ENCODE measurements around the gene ANKRD24.
"Not testable (repeated sequence)": the region's sequence is repeated elsewhere in the genome, so short reads cannot be mapped to it uniquely, and the experiment has no call there.

Gene ANKRD24

GRCh38 chr19:4237510-4237909 is 55.0 kb downstream of the ANKRD24 start:
- not testable (repeated sequence) for H2AFZ ChIP-seq (ENCODE audit: low read length); H4K8ac ChIP-seq (ENCODE audit: low read depth, low read length); H2BK15ac ChIP-seq (ENCODE audit: low read length); H3K79me1 ChIP-seq (ENCODE audit: low read depth, low read length); H2AK5ac ChIP-seq (ENCODE audit: low read depth, low read length); H3K27ac ChIP-seq (replicated peaks; ENCODE audit: low read length); H3K9me3 ChIP-seq (replicated peaks in 1 of 2; ENCODE audit: control insufficient read depth in 2 of 2, insufficient read depth in 1 of 2, low read depth in 1 of 2, low read length in 2 of 2); H2BK120ac ChIP-seq (ENCODE audit: low read depth, low read length); H3K4ac ChIP-seq (ENCODE audit: low read length); DNase-seq (ENCODE audit: low spot score); H3K36me3 ChIP-seq (replicated peaks in 1 of 2; ENCODE audit: control insufficient read depth in 2 of 2, insufficient read depth in 2 of 2, low read length in 2 of 2); H3K4me1 ChIP-seq (ENCODE audit: control insufficient read depth in 2 of 2, insufficient read depth in 1 of 2, low read depth in 1 of 2, low read length in 2 of 2); H2BK5ac ChIP-seq (ENCODE audit: low read length); H2BK12ac ChIP-seq (ENCODE audit: low read length); H3K27me3 ChIP-seq (ENCODE audit: control insufficient read depth in 3 of 3, insufficient read depth in 3 of 3, low read depth in 1 of 3, low read length in 3 of 3); H4K91ac ChIP-seq (ENCODE audit: low read depth, low read length, poor library complexity); H3K18ac ChIP-seq (ENCODE audit: low read length); H3K23ac ChIP-seq (ENCODE audit: low read depth, low read length, poor library complexity); H3K14ac ChIP-seq (ENCODE audit: low read length); H3K4me3 ChIP-seq (ENCODE audit: low read length in 2 of 2); H3K9ac ChIP-seq (ENCODE audit: low read depth, low read length, poor library complexity); H3K4me2 ChIP-seq (ENCODE audit: insufficient read depth, low read length, poor library complexity, severe bottlenecking)
- WGBS, 2 donors (ENCODE audit: extremely low coverage in 2 of 2, insufficient read length in 2 of 2, insufficient replicate concordance in 1 of 2) = no CpG with 5 or more reads among the region's 16 CpGs

- no peak overlapping the region for H2BK15ac ChIP-seq (ENCODE audit: low read length)
- no peak overlapping the region for H2AK5ac ChIP-seq (ENCODE audit: low read depth, low read length)
- no peaks in the 10 kb centered on the region for H3K36me3 ChIP-seq (replicated peaks in 1 of 2; ENCODE audit: control insufficient read depth in 2 of 2, insufficient read depth in 2 of 2, low read length in 2 of 2)
- no peak overlapping the region for H3K4me2 ChIP-seq (ENCODE audit: insufficient read depth, low read length, poor library complexity, severe bottlenecking)
- no peak for DNase-seq (ENCODE audit: low spot score)
- H3K79me1 ChIP-seq (ENCODE audit: low read depth, low read length) = no peaks in the 10 kb centered on the region
- no peaks in the 10 kb centered on the region for H3K4me1 ChIP-seq (ENCODE audit: control insufficient read depth in 2 of 2, insufficient read depth in 1 of 2, low read depth in 1 of 2, low read length in 2 of 2)
- no peak overlapping the region for H3K9ac ChIP-seq (ENCODE audit: low read depth, low read length, poor library complexity)
- no peak overlapping the region for H2BK12ac ChIP-seq (ENCODE audit: low read length)
- H3K27ac ChIP-seq (replicated peaks; ENCODE audit: low read length) = no peak overlapping the region
- H3K9me3 ChIP-seq (replicated peaks in 1 of 2; ENCODE audit: control insufficient read depth in 2 of 2, insufficient read depth in 1 of 2, low read depth in 1 of 2, low read length in 2 of 2) = peaks cover 0 to 2% of the 10 kb centered on the region in 2 donors
- H3K18ac ChIP-seq (ENCODE audit: low read length) = no peak overlapping the region
- H3K23ac ChIP-seq (ENCODE audit: low read depth, low read length, poor library complexity) = no peak overlapping the region
- no peak overlapping the region for H2BK120ac ChIP-seq (ENCODE audit: low read depth, low read length)
- no peak overlapping the region for H4K8ac ChIP-seq (ENCODE audit: low read depth, low read length)
- H3K14ac ChIP-seq (ENCODE audit: low read length) = no peak overlapping the region
- no peak overlapping the region for H3K4ac ChIP-seq (ENCODE audit: low read length)
- WGBS, 2 donors (ENCODE audit: extremely low coverage in 2 of 2, insufficient read length in 2 of 2, insufficient replicate concordance in 1 of 2) = no CpG with 5 or more reads among the region's 4 CpGs
- H3K4me3 ChIP-seq (ENCODE audit: low read length in 2 of 2) = no peak overlapping the region
- no peak overlapping the region for H4K91ac ChIP-seq (ENCODE audit: low read depth, low read length, poor library complexity)
- no peak overlapping the region for H2AFZ ChIP-seq (ENCODE audit: low read length)
- H2BK5ac ChIP-seq (ENCODE audit: low read length) = no peak overlapping the region
- H3K27me3 ChIP-seq (ENCODE audit: control insufficient read depth in 3 of 3, insufficient read depth in 3 of 3, low read depth in 1 of 3, low read length in 3 of 3) = no peaks in the 10 kb centered on the region
Observed at GRCh38 chr19:4238831-4239230, 56.3 kb downstream of the ANKRD24 start.

GRCh38 chr19:4241824-4242430 is 59.4 kb downstream of the ANKRD24 start:
- H3K4ac ChIP-seq (ENCODE audit: low read length) = no peak overlapping the region

GRCh38 chr19:4245938-4246337 is 63.4 kb downstream of the ANKRD24 start:
- H3K36me3 ChIP-seq (replicated peaks in 1 of 2; ENCODE audit: control insufficient read depth in 2 of 2, insufficient read depth in 2 of 2, low read length in 2 of 2) = peaks cover 16 to 20% of the 10 kb centered on the region in 2 donors
- H4K8ac ChIP-seq (ENCODE audit: low read depth, low read length); H3K79me1 ChIP-seq (ENCODE audit: low read depth, low read length); H2BK120ac ChIP-seq (ENCODE audit: low read depth, low read length); H2BK12ac ChIP-seq (ENCODE audit: low read length); H2AK5ac ChIP-seq (ENCODE audit: low read depth, low read length); H3K18ac ChIP-seq (ENCODE audit: low read length); H3K9ac ChIP-seq (ENCODE audit: low read depth, low read length, poor library complexity); H3K4me3 ChIP-seq (ENCODE audit: low read length in 2 of 2); H3K4me2 ChIP-seq (ENCODE audit: insufficient read depth, low read length, poor library complexity, severe bottlenecking); H3K4me1 ChIP-seq (ENCODE audit: control insufficient read depth in 2 of 2, insufficient read depth in 1 of 2, low read depth in 1 of 2, low read length in 2 of 2); H3K23ac ChIP-seq (ENCODE audit: low read depth, low read length, poor library complexity); H3K14ac ChIP-seq (ENCODE audit: low read length); H4K91ac ChIP-seq (ENCODE audit: low read depth, low read length, poor library complexity); H3K9me3 ChIP-seq (replicated peaks in 1 of 2; ENCODE audit: control insufficient read depth in 2 of 2, insufficient read depth in 1 of 2, low read depth in 1 of 2, low read length in 2 of 2); DNase-seq (ENCODE audit: low spot score); H3K27ac ChIP-seq (replicated peaks; ENCODE audit: low read length); H2BK5ac ChIP-seq (ENCODE audit: low read length); H3K4ac ChIP-seq (ENCODE audit: low read length); H2BK15ac ChIP-seq (ENCODE audit: low read length); H3K27me3 ChIP-seq (ENCODE audit: control insufficient read depth in 3 of 3, insufficient read depth in 3 of 3, low read depth in 1 of 3, low read length in 3 of 3): not testable (repeated sequence)
- H2AFZ ChIP-seq (ENCODE audit: low read length) = peak overlapping the region; percentile 85
- no CpG with 5 or more reads among the region's 6 CpGs for WGBS, 2 donors (ENCODE audit: extremely low coverage in 2 of 2, insufficient read length in 2 of 2, insufficient replicate concordance in 1 of 2)

More at GRCh38 chr19:4241824-4242430, 59.4 kb downstream of the ANKRD24 start:
- Histone ChIP-seq H4K8ac (ENCODE audit: low read depth, low read length) (no peak overlapping the region), H3K4me2 (ENCODE audit: insufficient read depth, low read length, poor library complexity, severe bottlenecking) (no peak overlapping the region), H3K4me3 (ENCODE audit: low read length in 2 of 2) (no peak overlapping the region), H3K18ac (ENCODE audit: low read length) (no peak overlapping the region), H3K9ac (ENCODE audit: low read depth, low read length, poor library complexity) (no peak overlapping the region), H3K9me3 (replicated peaks in 1 of 2; ENCODE audit: control insufficient read depth in 2 of 2, insufficient read depth in 1 of 2, low read depth in 1 of 2, low read length in 2 of 2) (peaks cover 0 to 2% of the 10 kb centered on the region in 2 donors), H2BK15ac (ENCODE audit: low read length) (no peak overlapping the region), H4K91ac (ENCODE audit: low read depth, low read length, poor library complexity) (no peak overlapping the region), H2BK5ac (ENCODE audit: low read length) (no peak overlapping the region), H3K36me3 (replicated peaks in 1 of 2; ENCODE audit: control insufficient read depth in 2 of 2, insufficient read depth in 2 of 2, low read length in 2 of 2) (no peaks in the 10 kb centered on the region), H3K27ac (replicated peaks; ENCODE audit: low read length) (no peak overlapping the region), H3K79me1 (ENCODE audit: low read depth, low read length) (no peaks in the 10 kb centered on the region), H3K4me1 (ENCODE audit: control insufficient read depth in 2 of 2, insufficient read depth in 1 of 2, low read depth in 1 of 2, low read length in 2 of 2) (peaks cover 3% of the 10 kb centered on the region in 2 donors), H2AFZ (ENCODE audit: low read length) (no peak overlapping the region), H3K27me3 (ENCODE audit: control insufficient read depth in 3 of 3, insufficient read depth in 3 of 3, low read depth in 1 of 3, low read length in 3 of 3) (no peaks in the 10 kb centered on the region), H2BK120ac (ENCODE audit: low read depth, low read length) (no peak overlapping the region), H3K14ac (ENCODE audit: low read length) (no peak overlapping the region), H2BK12ac (ENCODE audit: low read length) (no peak overlapping the region), H2AK5ac (ENCODE audit: low read depth, low read length) (no peak overlapping the region), H3K23ac (ENCODE audit: low read depth, low read length, poor library complexity) (no peak overlapping the region)
- WGBS, 2 donors (ENCODE audit: extremely low coverage in 2 of 2, insufficient read length in 2 of 2, insufficient replicate concordance in 1 of 2) = no CpG with 5 or more reads among the region's 5 CpGs
- DNase-seq (ENCODE audit: low spot score) = no peak

All from neuronal stem cell (in vitro differentiated cells).